K562 (cell line): Measurements from ENCODE around the gene ATP8B2. TPM values are rescaled to one million over a fixed set of nuclear protein-coding genes. Genes with fewer than 3 reads are reported as not detected.

ENCODE experiments used
- ARNT ChIP-seq, 2 experiments: fragments of 450-650 bp; IDR thresholded peaks; 2 replicates each; pipeline ENCODE4 v1.6.1; 2016; ENCODE audit warnings: mild to moderate bottlenecking in 1 of 2
- CBX5 ChIP-seq: IDR thresholded peaks from 2 replicates; pipeline ENCODE4 v1.6.1; 2014; ENCODE audit warnings: low read depth, borderline replicate concordance
- DPF2 ChIP-seq: fragments of 450-650 bp; IDR thresholded peaks from 2 replicates; pipeline ENCODE4 v1.6.1; 2016
- GTF2A2 ChIP-seq: IDR thresholded peaks from 2 replicates; pipeline ENCODE4 v1.6.1; 2016; ENCODE audit warnings: mild to moderate bottlenecking, missing genetic modification characterization, missing compliant biosample characterization
- KDM4B ChIP-seq, 2 experiments: fragments of 450-650 bp in 1 of 2; sonication (generic) in 1 of 2; IDR thresholded peaks; 2 replicates each; pipeline ENCODE4 v1.6.1; 2016 to 2017; ENCODE audit warnings: borderline replicate concordance in 2 of 2, antibody characterized with exemption in 1 of 2, low read depth in 1 of 2, mild to moderate bottlenecking in 1 of 2
- MBD2 ChIP-seq: sonication (generic); IDR thresholded peaks from 2 replicates; pipeline ENCODE4 v1.6.1; 2016; ENCODE audit warnings: low read depth, borderline replicate concordance
- MXI1 ChIP-seq: IDR thresholded peaks from 2 replicates; pipeline ENCODE4 v1.6.1; 2011; ENCODE audit warnings: low read depth, mild to moderate bottlenecking, improper control_type of control experiment, low read length
- NCOA6 ChIP-seq: fragments of 450-650 bp; IDR thresholded peaks from 2 replicates; pipeline ENCODE4 v1.6.1; 2017; ENCODE audit warnings: mild to moderate bottlenecking
- RBM15 ChIP-seq: fragments of 200-400 bp; formaldehyde crosslinking; IDR thresholded peaks from 2 replicates; pipeline ENCODE4 v1.6.1; 2018; ENCODE audit warnings: mild to moderate bottlenecking, low read length, moderate library complexity; ENCODE audit not compliant: insufficient read depth
- SRSF7 ChIP-seq: fragments of 200-400 bp; formaldehyde crosslinking; optimal IDR thresholded peaks from 2 replicates; pipeline ENCODE3; 2017; ENCODE audit warnings: mild to moderate bottlenecking, low read depth, low read length
- TCFL5 ChIP-seq: fragments of 250-450 bp; sonication (Bioruptor Pico); conservative IDR thresholded peaks from 2 replicates; pipeline ENCODE4 v1.6.1; 2021; ENCODE audit warnings: mild to moderate bottlenecking, moderate library complexity, matching md5 sums
- TRIM24 ChIP-seq, 2 experiments: fragments of 450-650 bp; IDR thresholded peaks; 2 replicates each; pipeline ENCODE4 v1.6.1; 2016
- ZNF121 ChIP-seq: sonication (generic); formaldehyde crosslinking; conservative IDR thresholded peaks from 2 replicates; pipeline ENCODE4 v1.8.0; 2022; ENCODE audit warnings: missing genetic modification reagents
- ZNF217 ChIP-seq: sonication (generic); formaldehyde crosslinking; IDR thresholded peaks from 2 replicates; pipeline ENCODE4 v1.8.0; 2022; ENCODE audit warnings: mild to moderate bottlenecking, missing genetic modification reagents
- ZNF384 ChIP-seq: IDR thresholded peaks from 2 replicates; pipeline ENCODE4 v1.6.1; 2012; ENCODE audit warnings: low read depth, low read length, improper control_type of control experiment
- ZNF584 ChIP-seq: fragments of 200-800 bp; sonication (Bioruptor generic); IDR thresholded peaks from 2 replicates; pipeline ENCODE4 v1.6.1; 2016; ENCODE audit warnings: low read depth, mild to moderate bottlenecking, missing genetic modification characterization, missing compliant biosample characterization
- ZNF707 ChIP-seq: fragments of 250-450 bp; sonication (Bioruptor Pico); conservative IDR thresholded peaks from 2 replicates; pipeline ENCODE4 v1.8.0; 2022; ENCODE audit warnings: inconsistent platforms, mild to moderate bottlenecking, moderate library complexity
- polyA plus RNA-seq, 8 experiments: library from polyadenylated mRNA; depleted of rRNA in 4 of 8; stranded (reverse) in 5 of 8; unstranded in 3 of 8; fragments of >200 nt; fragmentation: Nextera tagmentation in 2 of 8; fragmentation: Illumina TruSeq in 1 of 8; extraction: Ambion mirVana in 2 of 8; extraction: Trizol in 1 of 8; gene quantifications; 2 replicates each; pipeline versions ENCODE4 v1.2.1 to v1.2.3, GENCODE V29; 2011 to 2014; ENCODE audit warnings: inconsistent platforms in 1 of 8, missing spikeins in 1 of 8
- total RNA-seq, 7 experiments: library from RNA; depleted of rRNA in 6 of 7; stranded (reverse); fragments of >200 nt in 6 of 7; fragmentation: Illumina TruSeq in 2 of 7; extraction: Trizol in 2 of 7; gene quantifications; 2 replicates each; pipeline versions ENCODE4 v1.2.1 to v1.2.3, GENCODE V29; 2011 to 2021; ENCODE audit warnings: low replicate concordance in 1 of 7
- TF ChIP-seq, protein P1 (sequence below): sonication (generic); formaldehyde crosslinking; IDR thresholded peaks from 2 replicates; pipeline ENCODE4 v1.8.0; 2022; ENCODE audit warnings: mild to moderate bottlenecking, missing genetic modification reagents
- TF ChIP-seq, protein P2 (sequence below): IDR thresholded peaks from 3 replicates; pipeline ENCODE4 v1.6.1; 2011; ENCODE audit warnings: borderline replicate concordance, mild to moderate bottlenecking, moderate library complexity; ENCODE audit not compliant: insufficient read length; ENCODE audit errors: extremely low read depth
- TF ChIP-seq, protein P3 (sequence below): sonication (generic); formaldehyde crosslinking; IDR thresholded peaks from 2 replicates; pipeline ENCODE4 v1.8.1; 2023; ENCODE audit warnings: mild to moderate bottlenecking, missing genetic modification reagents

Gene ATP8B2
- total and polyA plus RNA-seq, 9 of the 15 experiments (the other 6 are each of a cell fraction or from before 2014, with no cell fraction given): 0.27 to 33.2 (median 18.4) TPM

DNA sequence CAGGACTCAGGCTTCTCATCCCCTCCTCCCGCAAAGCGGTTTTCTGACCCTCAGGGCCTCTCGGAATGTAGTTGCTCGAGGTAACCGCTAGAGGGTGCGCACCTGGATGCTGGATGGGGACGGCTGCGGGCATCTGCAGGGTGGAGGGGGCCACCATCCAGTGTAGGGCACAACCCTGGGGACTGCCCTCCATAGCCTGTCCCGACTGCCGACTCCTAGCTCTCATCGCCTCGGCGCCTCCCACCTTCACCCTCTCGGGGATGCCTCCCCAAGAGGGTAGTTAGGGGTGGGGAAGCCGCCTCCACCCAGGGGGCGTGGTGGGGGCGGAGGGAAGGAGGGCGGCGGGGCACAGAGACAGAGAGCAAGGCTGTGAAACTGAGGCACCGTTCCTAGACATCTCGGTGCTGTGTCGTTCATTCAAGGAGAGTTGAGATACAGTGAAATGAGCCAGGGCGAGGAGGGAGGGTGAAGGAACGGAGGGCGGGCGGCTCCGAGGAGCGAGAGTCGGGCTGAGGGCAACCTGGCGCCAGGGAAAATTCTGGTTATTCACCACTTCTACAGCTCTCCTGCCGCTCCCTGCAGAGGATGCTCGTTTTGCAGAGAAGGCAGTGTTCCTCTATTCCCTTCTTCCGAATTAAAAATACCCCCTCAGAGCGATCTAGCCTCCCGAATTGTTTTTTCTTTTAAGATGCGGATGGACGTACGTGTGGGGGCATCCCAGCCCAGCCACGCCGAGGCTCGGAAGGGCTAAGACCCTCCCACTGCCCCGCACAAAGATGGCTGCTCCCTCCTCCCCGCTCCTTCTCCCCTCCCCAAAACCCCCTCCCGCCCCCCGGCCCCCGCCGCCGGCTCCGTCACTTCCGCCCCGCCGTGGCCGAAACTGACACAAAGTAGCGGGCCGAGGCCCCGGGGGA lies at the start of gene ATP8B2 (continued):
- TF ChIP-seq KDM4B (IDR thresholded peaks at IDR 0.05; ENCODE audit: borderline replicate concordance in 2 of 2, low read depth in 1 of 2) (peak in 1 of 2 experiments; percentile 50; a peak in 1 of 4 replicates), ZNF217 (CRISPR knock-in tag) (no peak), ZNF707 (CRISPR knock-in tag) (no peak), ZNF384 (no peak), NCOA6 (no peak), SRSF7 (no peak), GTF2A2 (tag) (no peak), CBX5 (no peak), RBM15 (no peak), MXI1 (no peak), ZNF121 (CRISPR knock-in tag) (no peak), TCFL5 (CRISPR knock-in tag) (no peak), ZNF584 (no peak), ARNT (IDR thresholded peaks at IDR 0.05) (no peak), MBD2 (peak; percentile 5; the same call in 1 of the 2 replicates), DPF2 (no peak), TRIM24 (IDR thresholded peaks at IDR 0.05) (no peak)
- TF ChIP-seq, protein P1, sequence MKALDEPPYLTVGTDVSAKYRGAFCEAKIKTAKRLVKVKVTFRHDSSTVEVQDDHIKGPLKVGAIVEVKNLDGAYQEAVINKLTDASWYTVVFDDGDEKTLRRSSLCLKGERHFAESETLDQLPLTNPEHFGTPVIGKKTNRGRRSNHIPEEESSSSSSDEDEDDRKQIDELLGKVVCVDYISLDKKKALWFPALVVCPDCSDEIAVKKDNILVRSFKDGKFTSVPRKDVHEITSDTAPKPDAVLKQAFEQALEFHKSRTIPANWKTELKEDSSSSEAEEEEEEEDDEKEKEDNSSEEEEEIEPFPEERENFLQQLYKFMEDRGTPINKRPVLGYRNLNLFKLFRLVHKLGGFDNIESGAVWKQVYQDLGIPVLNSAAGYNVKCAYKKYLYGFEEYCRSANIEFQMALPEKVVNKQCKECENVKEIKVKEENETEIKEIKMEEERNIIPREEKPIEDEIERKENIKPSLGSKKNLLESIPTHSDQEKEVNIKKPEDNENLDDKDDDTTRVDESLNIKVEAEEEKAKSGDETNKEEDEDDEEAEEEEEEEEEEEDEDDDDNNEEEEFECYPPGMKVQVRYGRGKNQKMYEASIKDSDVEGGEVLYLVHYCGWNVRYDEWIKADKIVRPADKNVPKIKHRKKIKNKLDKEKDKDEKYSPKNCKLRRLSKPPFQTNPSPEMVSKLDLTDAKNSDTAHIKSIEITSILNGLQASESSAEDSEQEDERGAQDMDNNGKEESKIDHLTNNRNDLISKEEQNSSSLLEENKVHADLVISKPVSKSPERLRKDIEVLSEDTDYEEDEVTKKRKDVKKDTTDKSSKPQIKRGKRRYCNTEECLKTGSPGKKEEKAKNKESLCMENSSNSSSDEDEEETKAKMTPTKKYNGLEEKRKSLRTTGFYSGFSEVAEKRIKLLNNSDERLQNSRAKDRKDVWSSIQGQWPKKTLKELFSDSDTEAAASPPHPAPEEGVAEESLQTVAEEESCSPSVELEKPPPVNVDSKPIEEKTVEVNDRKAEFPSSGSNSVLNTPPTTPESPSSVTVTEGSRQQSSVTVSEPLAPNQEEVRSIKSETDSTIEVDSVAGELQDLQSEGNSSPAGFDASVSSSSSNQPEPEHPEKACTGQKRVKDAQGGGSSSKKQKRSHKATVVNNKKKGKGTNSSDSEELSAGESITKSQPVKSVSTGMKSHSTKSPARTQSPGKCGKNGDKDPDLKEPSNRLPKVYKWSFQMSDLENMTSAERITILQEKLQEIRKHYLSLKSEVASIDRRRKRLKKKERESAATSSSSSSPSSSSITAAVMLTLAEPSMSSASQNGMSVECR: no peak
- TF ChIP-seq, protein P2, sequence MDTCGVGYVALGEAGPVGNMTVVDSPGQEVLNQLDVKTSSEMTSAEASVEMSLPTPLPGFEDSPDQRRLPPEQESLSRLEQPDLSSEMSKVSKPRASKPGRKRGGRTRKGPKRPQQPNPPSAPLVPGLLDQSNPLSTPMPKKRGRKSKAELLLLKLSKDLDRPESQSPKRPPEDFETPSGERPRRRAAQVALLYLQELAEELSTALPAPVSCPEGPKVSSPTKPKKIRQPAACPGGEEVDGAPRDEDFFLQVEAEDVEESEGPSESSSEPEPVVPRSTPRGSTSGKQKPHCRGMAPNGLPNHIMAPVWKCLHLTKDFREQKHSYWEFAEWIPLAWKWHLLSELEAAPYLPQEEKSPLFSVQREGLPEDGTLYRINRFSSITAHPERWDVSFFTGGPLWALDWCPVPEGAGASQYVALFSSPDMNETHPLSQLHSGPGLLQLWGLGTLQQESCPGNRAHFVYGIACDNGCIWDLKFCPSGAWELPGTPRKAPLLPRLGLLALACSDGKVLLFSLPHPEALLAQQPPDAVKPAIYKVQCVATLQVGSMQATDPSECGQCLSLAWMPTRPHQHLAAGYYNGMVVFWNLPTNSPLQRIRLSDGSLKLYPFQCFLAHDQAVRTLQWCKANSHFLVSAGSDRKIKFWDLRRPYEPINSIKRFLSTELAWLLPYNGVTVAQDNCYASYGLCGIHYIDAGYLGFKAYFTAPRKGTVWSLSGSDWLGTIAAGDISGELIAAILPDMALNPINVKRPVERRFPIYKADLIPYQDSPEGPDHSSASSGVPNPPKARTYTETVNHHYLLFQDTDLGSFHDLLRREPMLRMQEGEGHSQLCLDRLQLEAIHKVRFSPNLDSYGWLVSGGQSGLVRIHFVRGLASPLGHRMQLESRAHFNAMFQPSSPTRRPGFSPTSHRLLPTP: no peak
- TF ChIP-seq, protein P3, sequence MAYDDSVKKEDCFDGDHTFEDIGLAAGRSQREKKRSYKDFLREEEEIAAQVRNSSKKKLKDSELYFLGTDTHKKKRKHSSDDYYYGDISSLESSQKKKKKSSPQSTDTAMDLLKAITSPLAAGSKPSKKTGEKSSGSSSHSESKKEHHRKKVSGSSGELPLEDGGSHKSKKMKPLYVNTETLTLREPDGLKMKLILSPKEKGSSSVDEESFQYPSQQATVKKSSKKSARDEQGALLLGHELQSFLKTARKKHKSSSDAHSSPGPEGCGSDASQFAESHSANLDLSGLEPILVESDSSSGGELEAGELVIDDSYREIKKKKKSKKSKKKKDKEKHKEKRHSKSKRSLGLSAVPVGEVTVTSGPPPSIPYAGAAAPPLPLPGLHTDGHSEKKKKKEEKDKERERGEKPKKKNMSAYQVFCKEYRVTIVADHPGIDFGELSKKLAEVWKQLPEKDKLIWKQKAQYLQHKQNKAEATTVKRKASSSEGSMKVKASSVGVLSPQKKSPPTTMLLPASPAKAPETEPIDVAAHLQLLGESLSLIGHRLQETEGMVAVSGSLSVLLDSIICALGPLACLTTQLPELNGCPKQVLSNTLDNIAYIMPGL (CRISPR knock-in tag): no peak
